Measurements from ENCODE around the gene BCCIP. TPM values are rescaled to one million over a fixed set of nuclear protein-coding genes. Genes with fewer than 3 reads are reported as not detected.

BCCIP gene
- total RNA-seq, 2 experiments from 2014 or later: 59.1 to 96.2 TPM

- H2AFZ ChIP-seq (ENCODE audit: low read length): no peak overlapping the region
- no peaks in the 10 kb centered on the region for H3K9me2 ChIP-seq (ENCODE audit: insufficient read depth, low read length)
- H3K4me1 ChIP-seq (ENCODE audit: insufficient read depth, low read length, poor library complexity, severe bottlenecking): peaks cover 46% of the 10 kb centered on the region
- H3K4me3 ChIP-seq (ENCODE audit: low read depth, low read length, poor library complexity, severe bottlenecking): no peak overlapping the region
- H3K36me3 ChIP-seq (ENCODE audit: insufficient read depth, low read length): peaks cover 34% of the 10 kb centered on the region
- no peak for DNase-seq (ENCODE audit: low spot score)
- BruUV-seq (replicated peaks): no TSS peak
- ChIA-PET CTCF (ENCODE audit: unreplicated experiment) (no interaction called here), POLR2A (interaction anchor here (0.6 to 5.0 kb wide), 11 partner anchors 9 to 1032 kb away, joined by 3 to 27 read pairs (median 4); partner anchors contain the start of genes BCCIP and UROS)
- peak overlapping the region; percentile 77 for H3K27ac ChIP-seq (ENCODE audit: low read depth, low read length, poor library complexity, severe bottlenecking)
- no peaks in the 10 kb centered on the region for H4K20me1 ChIP-seq (ENCODE audit: insufficient read depth, low read length)
- no peaks in the 10 kb centered on the region for H3K79me2 ChIP-seq (ENCODE audit: insufficient read depth, low read depth, low read length)
- H3K9me3 ChIP-seq (ENCODE audit: low read length): no peaks in the 10 kb centered on the region
- intact Hi-C loops (cut with micrococcal nuclease; ENCODE audit: unreplicated experiment): no loop called here
- peak overlapping the region; percentile 50 for H3K4me2 ChIP-seq (ENCODE audit: low read length)
- TF ChIP-seq CTCF (conservative IDR thresholded peaks at IDR 0.05; ENCODE audit: low read length) (no peak), EZH2phosphoT487 (IDR thresholded peaks at IDR 0.05; ENCODE audit: borderline replicate concordance, low read depth, low read length) (no peak)
Measured at GRCh38 chr10:125795128-125795527, 28.2 kb upstream of the BCCIP start.

GRCh38 chr10:125795637-125796190, 27.6 kb upstream of the BCCIP start:
- Histone ChIP-seq H3K4me2 (ENCODE audit: low read length) (peak overlapping the region; percentile 50), H3K4me1 (ENCODE audit: insufficient read depth, low read length, poor library complexity, severe bottlenecking) (peaks cover 46% of the 10 kb centered on the region), H3K27ac (ENCODE audit: low read depth, low read length, poor library complexity, severe bottlenecking) (peak overlapping the region; percentile 77), H3K79me2 (ENCODE audit: insufficient read depth, low read depth, low read length) (no peaks in the 10 kb centered on the region), H3K36me3 (ENCODE audit: insufficient read depth, low read length) (peaks cover 35% of the 10 kb centered on the region), H3K4me3 (ENCODE audit: low read depth, low read length, poor library complexity, severe bottlenecking) (no peak overlapping the region), H2AFZ (ENCODE audit: low read length) (no peak overlapping the region), H4K20me1 (ENCODE audit: insufficient read depth, low read length) (no peaks in the 10 kb centered on the region), H3K9me2 (ENCODE audit: insufficient read depth, low read length) (no peaks in the 10 kb centered on the region), H3K9me3 (ENCODE audit: low read length) (no peaks in the 10 kb centered on the region)
- peak; percentile 60 for DNase-seq (ENCODE audit: low spot score)
- no peak for TF ChIP-seq CTCF (conservative IDR thresholded peaks at IDR 0.05; ENCODE audit: low read length)
- TF ChIP-seq EZH2phosphoT487 (IDR thresholded peaks at IDR 0.05; ENCODE audit: borderline replicate concordance, low read depth, low read length): no peak
- no TSS peak for BruUV-seq (replicated peaks)
- CTCF ChIA-PET (ENCODE audit: unreplicated experiment): no interaction called here
- POLR2A ChIA-PET: interaction anchor here (0.6 to 5.0 kb wide), 14 partner anchors 9 to 1033 kb away, joined by 3 to 27 read pairs (median 4); partner anchors contain the start of genes BCCIP and UROS
- intact Hi-C loops (cut with micrococcal nuclease; ENCODE audit: unreplicated experiment): no loop called here

GRCh38 chr10:125797424-125797823, 25.9 kb upstream of the BCCIP start:
- POLR2A ChIA-PET: interaction anchor here (0.7 to 5.0 kb wide), 6 partner anchors 9 to 78 kb away, joined by 4 to 27 read pairs (median 8); partner anchors contain the start of genes BCCIP, EDRF1 and UROS
- Histone ChIP-seq H3K4me3 (ENCODE audit: low read depth, low read length, poor library complexity, severe bottlenecking) (no peak overlapping the region), H3K9me3 (ENCODE audit: low read length) (no peaks in the 10 kb centered on the region), H3K36me3 (ENCODE audit: insufficient read depth, low read length) (peaks cover 41% of the 10 kb centered on the region), H3K4me1 (ENCODE audit: insufficient read depth, low read length, poor library complexity, severe bottlenecking) (peaks cover 46% of the 10 kb centered on the region), H3K79me2 (ENCODE audit: insufficient read depth, low read depth, low read length) (no peaks in the 10 kb centered on the region), H3K4me2 (ENCODE audit: low read length) (peak overlapping the region; percentile 18; the same call in 1 of the 2 replicates), H3K9me2 (ENCODE audit: insufficient read depth, low read length) (no peaks in the 10 kb centered on the region), H3K27ac (ENCODE audit: low read depth, low read length, poor library complexity, severe bottlenecking) (peak overlapping the region; percentile 16), H2AFZ (ENCODE audit: low read length) (no peak overlapping the region), H4K20me1 (ENCODE audit: insufficient read depth, low read length) (no peaks in the 10 kb centered on the region)
- CTCF ChIA-PET (ENCODE audit: unreplicated experiment): interaction anchor here (0.9 to 1.9 kb wide), 2 partner anchors 9 to 11 kb away, joined by 3 to 4 read pairs; no protein-coding TSS in a partner anchor
- BruUV-seq (replicated peaks): no TSS peak
- intact Hi-C loops (cut with micrococcal nuclease; ENCODE audit: unreplicated experiment): no loop called here
- no peak for TF ChIP-seq CTCF (conservative IDR thresholded peaks at IDR 0.05; ENCODE audit: low read length)
- TF ChIP-seq EZH2phosphoT487 (IDR thresholded peaks at IDR 0.05; ENCODE audit: borderline replicate concordance, low read depth, low read length): no peak
- DNase-seq (ENCODE audit: low spot score): peak; percentile 13
